ENCODE data around the gene RAB28.

DNA sequence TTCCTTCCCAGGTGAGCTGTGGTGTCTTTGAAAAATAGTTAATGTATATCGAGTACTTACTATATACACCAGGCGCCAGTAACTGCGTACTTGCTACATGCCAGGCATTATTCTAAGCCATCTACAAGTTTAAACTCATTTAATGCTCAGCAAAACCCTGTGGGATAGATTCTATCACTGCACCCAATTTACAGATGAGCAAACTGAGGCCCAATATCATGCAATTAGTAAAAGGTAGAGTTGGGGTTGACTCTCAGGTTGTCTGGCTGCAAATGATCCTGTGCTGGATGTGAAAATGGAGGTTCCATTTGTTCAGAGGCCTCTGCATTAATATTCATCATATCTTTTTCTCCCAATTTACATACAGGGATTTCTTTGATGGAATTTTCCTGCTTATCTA is 42.5 kb upstream of the RAB28 start:
- TF ChIP-seq, protein P1, sequence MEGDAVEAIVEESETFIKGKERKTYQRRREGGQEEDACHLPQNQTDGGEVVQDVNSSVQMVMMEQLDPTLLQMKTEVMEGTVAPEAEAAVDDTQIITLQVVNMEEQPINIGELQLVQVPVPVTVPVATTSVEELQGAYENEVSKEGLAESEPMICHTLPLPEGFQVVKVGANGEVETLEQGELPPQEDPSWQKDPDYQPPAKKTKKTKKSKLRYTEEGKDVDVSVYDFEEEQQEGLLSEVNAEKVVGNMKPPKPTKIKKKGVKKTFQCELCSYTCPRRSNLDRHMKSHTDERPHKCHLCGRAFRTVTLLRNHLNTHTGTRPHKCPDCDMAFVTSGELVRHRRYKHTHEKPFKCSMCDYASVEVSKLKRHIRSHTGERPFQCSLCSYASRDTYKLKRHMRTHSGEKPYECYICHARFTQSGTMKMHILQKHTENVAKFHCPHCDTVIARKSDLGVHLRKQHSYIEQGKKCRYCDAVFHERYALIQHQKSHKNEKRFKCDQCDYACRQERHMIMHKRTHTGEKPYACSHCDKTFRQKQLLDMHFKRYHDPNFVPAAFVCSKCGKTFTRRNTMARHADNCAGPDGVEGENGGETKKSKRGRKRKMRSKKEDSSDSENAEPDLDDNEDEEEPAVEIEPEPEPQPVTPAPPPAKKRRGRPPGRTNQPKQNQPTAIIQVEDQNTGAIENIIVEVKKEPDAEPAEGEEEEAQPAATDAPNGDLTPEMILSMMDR (IDR thresholded peaks at IDR 0.05; ENCODE audit: low read length), result no peak
- no peak for TF ChIP-seq EZH2 (IDR thresholded peaks at IDR 0.05; ENCODE audit: borderline replicate concordance, low read length)
